Osteoblast (primary cell): ENCODE data around the gene TBC1D5. TPM values are rescaled to one million over a fixed set of nuclear protein-coding genes. Genes with fewer than 3 reads are reported as not detected.
A peak's percentile ranks its signal among the peaks of the same experiment; 100 is the strongest.
"Not testable (repeated sequence)": the region's sequence is repeated elsewhere in the genome, so short reads cannot be mapped to it uniquely, and the experiment has no call there.

ENCODE experiments used
- DNase-seq: peaks from one replicate; pipeline ENCODE4 v3.0.0; 2011; ENCODE audit warnings: low spot score, mixed read lengths; ENCODE audit not compliant: insufficient read length; ENCODE audit errors: missing footprints
- H2AFZ ChIP-seq: 2 replicates; pipeline ENCODE4 v1.6.0; 2011; ENCODE audit warnings: mild to moderate bottlenecking, low read length
- H3K27ac ChIP-seq: 2 replicates; pipeline ENCODE4 v1.5.1; 2011; ENCODE audit warnings: mild to moderate bottlenecking, low read depth, low read length, moderate library complexity
- H3K27me3 ChIP-seq: 2 replicates; pipeline ENCODE4 v1.6.0; 2012; ENCODE audit warnings: mild to moderate bottlenecking, control low read depth, inconsistent platforms, low read length, moderate library complexity; ENCODE audit not compliant: insufficient read depth
- H3K36me3 ChIP-seq: 2 replicates; pipeline ENCODE4 v1.5.1; 2011; ENCODE audit warnings: mild to moderate bottlenecking, low read length, control low read depth, moderate library complexity; ENCODE audit not compliant: insufficient read depth
- H3K4me1 ChIP-seq: 2 replicates; pipeline ENCODE4 v1.5.1; 2011; ENCODE audit warnings: mild to moderate bottlenecking, low read length, control low read depth, moderate library complexity; ENCODE audit not compliant: insufficient read depth
- H3K4me2 ChIP-seq: 2 replicates; pipeline ENCODE4 v1.6.0; 2011; ENCODE audit warnings: mild to moderate bottlenecking, low read length; ENCODE audit not compliant: insufficient read depth
- H3K4me3 ChIP-seq: fragments of 200-600 bp; sonication (generic); 3 replicates; pipeline ENCODE4 v1.5.1; 2012; ENCODE audit warnings: mild to moderate bottlenecking, low read length, inconsistent platforms; ENCODE audit not compliant: insufficient read depth
- H3K79me2 ChIP-seq: 2 replicates; pipeline ENCODE4 v1.6.0; 2012; ENCODE audit warnings: mild to moderate bottlenecking, low read length, control low read depth, inconsistent platforms; ENCODE audit not compliant: insufficient read depth
- H3K9me3 ChIP-seq: 2 replicates; pipeline ENCODE4 v1.5.1; 2011; ENCODE audit warnings: low read depth, low read length, control low read depth
- H4K20me1 ChIP-seq: 2 replicates; pipeline ENCODE4 v1.6.0; 2012; ENCODE audit warnings: mild to moderate bottlenecking, low read length, control low read depth; ENCODE audit not compliant: insufficient read depth
- total RNA-seq: library from RNA; depleted of rRNA; stranded (reverse); fragments of >200 nt; gene quantifications from 2 replicates; pipeline ENCODE4 v1.2.3, GENCODE V29; 2012
- TF ChIP-seq, protein P1 (sequence below): IDR thresholded peaks from 2 replicates; pipeline ENCODE4 v1.5.1; 2011; ENCODE audit warnings: mild to moderate bottlenecking, low read depth, low read length, moderate library complexity; ENCODE audit errors: extremely low read depth

TBC1D5 gene
- total RNA-seq, 1 donor = 117 TPM

GRCh38 chr3:17664923-17665322 lies 77.5 kb downstream of the TBC1D5 start:
- Histone ChIP-seq H2AFZ (no peak overlapping the region), H3K9me3 (no peaks in the 10 kb centered on the region), H3K36me3 (no peaks in the 10 kb centered on the region), H3K4me1 (no peaks in the 10 kb centered on the region), H3K4me3 (no peak overlapping the region), H3K79me2 (no peaks in the 10 kb centered on the region), H3K27ac (no peak overlapping the region), H4K20me1 (no peaks in the 10 kb centered on the region), H3K4me2 (no peak overlapping the region), H3K27me3 (no peaks in the 10 kb centered on the region)
- no peak for DNase-seq
- TF ChIP-seq, protein P1, sequence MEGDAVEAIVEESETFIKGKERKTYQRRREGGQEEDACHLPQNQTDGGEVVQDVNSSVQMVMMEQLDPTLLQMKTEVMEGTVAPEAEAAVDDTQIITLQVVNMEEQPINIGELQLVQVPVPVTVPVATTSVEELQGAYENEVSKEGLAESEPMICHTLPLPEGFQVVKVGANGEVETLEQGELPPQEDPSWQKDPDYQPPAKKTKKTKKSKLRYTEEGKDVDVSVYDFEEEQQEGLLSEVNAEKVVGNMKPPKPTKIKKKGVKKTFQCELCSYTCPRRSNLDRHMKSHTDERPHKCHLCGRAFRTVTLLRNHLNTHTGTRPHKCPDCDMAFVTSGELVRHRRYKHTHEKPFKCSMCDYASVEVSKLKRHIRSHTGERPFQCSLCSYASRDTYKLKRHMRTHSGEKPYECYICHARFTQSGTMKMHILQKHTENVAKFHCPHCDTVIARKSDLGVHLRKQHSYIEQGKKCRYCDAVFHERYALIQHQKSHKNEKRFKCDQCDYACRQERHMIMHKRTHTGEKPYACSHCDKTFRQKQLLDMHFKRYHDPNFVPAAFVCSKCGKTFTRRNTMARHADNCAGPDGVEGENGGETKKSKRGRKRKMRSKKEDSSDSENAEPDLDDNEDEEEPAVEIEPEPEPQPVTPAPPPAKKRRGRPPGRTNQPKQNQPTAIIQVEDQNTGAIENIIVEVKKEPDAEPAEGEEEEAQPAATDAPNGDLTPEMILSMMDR = no peak

DNA sequence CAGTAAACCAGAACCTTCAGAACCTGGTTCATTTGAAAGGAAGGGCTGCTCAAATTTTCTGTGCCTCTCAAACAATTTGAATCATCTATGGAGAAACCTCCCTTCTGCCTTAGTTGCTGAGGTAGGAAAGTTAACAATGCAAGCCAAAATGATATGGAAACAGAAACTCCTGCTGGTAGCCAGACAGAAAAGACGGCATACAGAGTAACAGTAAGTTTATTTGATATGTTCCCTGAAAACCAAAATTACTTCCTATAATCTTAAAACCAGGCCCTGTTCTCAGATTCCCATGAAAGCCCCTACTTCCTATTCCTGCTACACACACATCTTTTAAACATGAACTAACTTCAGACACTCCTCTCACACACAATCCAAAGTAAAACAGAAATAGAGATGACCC lies 86.2 kb downstream of the TBC1D5 start:
- Histone ChIP-seq H3K4me3 (no peak overlapping the region), H3K4me2 (no peak overlapping the region), H3K27me3 (no peaks in the 10 kb centered on the region), H3K4me1 (no peaks in the 10 kb centered on the region), H3K9me3 (no peaks in the 10 kb centered on the region), H2AFZ (peak overlapping the region; percentile 23), H4K20me1 (no peaks in the 10 kb centered on the region), H3K36me3 (no peaks in the 10 kb centered on the region), H3K27ac (no peak overlapping the region), H3K79me2 (no peaks in the 10 kb centered on the region)
- no peak for DNase-seq
- TF ChIP-seq, protein P1 = no peak

DNA sequence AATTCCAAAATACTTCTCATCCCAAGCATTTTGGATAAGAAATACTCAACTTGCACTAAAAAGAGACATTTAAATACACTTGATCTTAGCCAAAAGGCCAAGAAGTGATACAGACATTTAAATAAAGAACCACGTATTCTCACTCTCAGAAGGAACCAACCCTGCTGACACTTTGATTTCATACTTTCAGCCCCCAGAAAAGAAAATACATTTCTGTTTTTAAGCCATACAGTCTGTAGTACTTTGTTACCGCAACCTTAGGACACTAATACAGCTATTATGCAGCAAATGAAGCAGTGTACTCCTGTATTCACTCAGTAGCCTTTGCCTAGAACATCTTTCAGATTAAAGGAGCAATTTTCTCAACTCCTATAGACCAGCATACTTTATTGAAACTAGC lies 86.7 kb downstream of the TBC1D5 start:
- Histone ChIP-seq H3K27me3 (no peaks in the 10 kb centered on the region), H3K36me3 (no peaks in the 10 kb centered on the region), H3K27ac (no peak overlapping the region), H2AFZ (no peak overlapping the region), H3K4me3 (no peak overlapping the region), H4K20me1 (no peaks in the 10 kb centered on the region), H3K9me3 (no peaks in the 10 kb centered on the region), H3K4me1 (no peaks in the 10 kb centered on the region), H3K4me2 (no peak overlapping the region), H3K79me2 (no peaks in the 10 kb centered on the region)
- DNase-seq = no peak
- TF ChIP-seq, protein P1 = no peak

DNA sequence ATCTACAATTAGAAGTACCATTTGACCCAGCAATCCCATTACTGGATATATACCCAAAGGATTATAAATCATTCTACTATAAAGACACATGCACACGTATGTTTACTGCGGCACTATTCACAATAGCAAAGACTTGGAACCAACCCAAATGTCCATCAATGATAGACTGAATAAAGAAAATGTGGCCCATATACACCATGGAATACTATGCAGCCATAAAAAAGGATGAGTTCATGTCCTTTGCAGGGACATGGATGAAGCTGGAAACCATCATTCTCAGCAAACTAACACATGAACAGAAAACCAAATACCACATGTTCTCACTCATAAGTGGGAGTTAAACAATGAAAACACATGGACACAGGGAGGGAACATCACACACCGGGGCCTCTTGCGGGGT lies 92.7 kb downstream of the TBC1D5 start:
- H3K4me2 ChIP-seq, H3K36me3 ChIP-seq, H3K27ac ChIP-seq, H3K4me3 ChIP-seq, H3K4me1 ChIP-seq, DNase-seq, H3K27me3 ChIP-seq, H3K9me3 ChIP-seq, H2AFZ ChIP-seq, H4K20me1 ChIP-seq, H3K79me2 ChIP-seq: not testable (repeated sequence)

DNA sequence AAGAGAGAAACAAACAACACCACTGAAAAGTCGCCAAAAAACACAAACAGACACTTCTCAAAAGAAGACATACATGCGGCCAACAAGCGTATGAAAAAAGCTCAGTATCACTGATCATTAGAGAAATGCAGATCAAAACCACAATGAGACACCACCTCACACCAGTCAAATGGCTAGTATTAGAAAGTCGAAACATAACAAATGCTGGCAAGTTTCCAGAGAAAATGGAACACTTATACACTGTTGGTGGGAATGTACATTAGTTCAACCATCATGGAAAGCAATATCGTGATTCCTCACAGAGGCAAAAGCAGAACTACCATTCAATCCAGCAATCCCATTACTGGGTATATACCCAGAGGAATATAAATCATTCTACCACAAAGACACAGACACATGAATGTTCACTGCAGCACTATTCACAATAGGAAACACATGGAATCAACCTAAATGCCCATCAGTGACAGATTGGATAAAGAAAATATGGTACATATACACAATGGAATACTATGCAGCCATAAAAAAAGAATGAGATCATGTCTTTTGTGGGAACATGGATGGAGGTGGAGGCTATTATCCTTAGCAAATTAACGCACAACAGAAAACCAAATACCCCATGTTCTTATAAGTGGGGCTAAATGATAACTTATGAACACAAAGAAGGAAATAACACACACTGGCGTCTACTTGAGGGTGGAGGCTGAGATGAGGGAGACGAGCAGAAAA lies 93.6 kb downstream of the TBC1D5 start:
- not testable (repeated sequence) for DNase-seq, H3K4me3 ChIP-seq, H4K20me1 ChIP-seq, H3K27me3 ChIP-seq, H3K9me3 ChIP-seq, H3K36me3 ChIP-seq, H3K79me2 ChIP-seq, H2AFZ ChIP-seq, H3K27ac ChIP-seq, H3K4me2 ChIP-seq
- peaks cover 10% of the 10 kb centered on the region for H3K4me1 ChIP-seq
